Measurements from ENCODE around the gene VSIG2.

VSIG2 gene

GRCh38 chr11:124712392-124712791 lies 39.7 kb downstream of the VSIG2 start:
- Mint-ChIP-seq H3K4me1 (ENCODE audit: low read depth) (no peaks in the 10 kb centered on the region), H3K9me3 (no peaks in the 10 kb centered on the region), H3K4me3 (no peak overlapping the region), H3K36me3 (ENCODE audit: low read depth) (no peaks in the 10 kb centered on the region), H3K27ac (no peak overlapping the region), H3K27me3 (ENCODE audit: low read depth) (peaks cover 39% of the 10 kb centered on the region)
- DNase-seq (ENCODE audit: low spot score): no peak

DNA sequence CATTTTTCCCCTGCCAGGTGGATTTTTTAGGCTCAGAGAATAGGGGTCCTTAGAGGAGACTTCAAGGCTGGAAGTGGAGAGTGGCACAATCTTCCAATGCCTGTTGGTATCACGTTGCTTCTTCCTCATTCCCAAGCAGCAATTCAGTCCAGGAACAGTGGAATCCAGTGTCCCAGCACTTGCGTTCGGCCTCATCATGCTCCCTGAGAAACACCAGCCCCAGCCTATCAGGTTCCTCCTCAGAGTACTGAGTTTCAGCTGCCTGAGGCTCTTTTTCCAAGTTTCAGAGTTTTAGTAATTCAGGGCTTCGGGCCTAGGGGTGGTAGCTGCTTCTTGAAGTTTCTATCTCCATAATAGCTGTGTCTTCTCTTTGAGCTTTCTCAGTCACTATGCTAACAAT lies 44.2 kb downstream of the VSIG2 start:
- H3K4me1 Mint-ChIP-seq (ENCODE audit: low read depth): no peaks in the 10 kb centered on the region
- no peak overlapping the region for H3K27ac Mint-ChIP-seq
- H3K4me3 Mint-ChIP-seq: no peak overlapping the region
- peaks cover 12% of the 10 kb centered on the region for H3K27me3 Mint-ChIP-seq (ENCODE audit: low read depth)
- H3K36me3 Mint-ChIP-seq (ENCODE audit: low read depth): no peaks in the 10 kb centered on the region
- no peaks in the 10 kb centered on the region for H3K9me3 Mint-ChIP-seq
- no peak for DNase-seq (ENCODE audit: low spot score)

GRCh38 chr11:124700028-124700427 lies 52.0 kb downstream of the VSIG2 start:
- Mint-ChIP-seq H3K4me3 (no peak overlapping the region), H3K9me3 (no peaks in the 10 kb centered on the region)

GRCh38 chr11:124699547-124699946 lies 52.5 kb downstream of the VSIG2 start:
- peaks cover 20% of the 10 kb centered on the region for H3K27me3 Mint-ChIP-seq (ENCODE audit: low read depth)
- H3K4me1 Mint-ChIP-seq (ENCODE audit: low read depth): no peaks in the 10 kb centered on the region
- DNase-seq (ENCODE audit: low spot score): no peak
- no peak overlapping the region for H3K27ac Mint-ChIP-seq
- H3K4me3 Mint-ChIP-seq: no peak overlapping the region
- H3K36me3 Mint-ChIP-seq (ENCODE audit: low read depth): no peaks in the 10 kb centered on the region
- H3K9me3 Mint-ChIP-seq: no peaks in the 10 kb centered on the region

More at GRCh38 chr11:124700028-124700427, 52.0 kb downstream of the VSIG2 start:
- H3K4me1 Mint-ChIP-seq (ENCODE audit: low read depth): no peaks in the 10 kb centered on the region
- no peak overlapping the region for H3K27ac Mint-ChIP-seq
- H3K36me3 Mint-ChIP-seq (ENCODE audit: low read depth): no peaks in the 10 kb centered on the region
- no peak for DNase-seq (ENCODE audit: low spot score)
- peaks cover 20% of the 10 kb centered on the region for H3K27me3 Mint-ChIP-seq (ENCODE audit: low read depth)

Data from T-helper 2 cell treated with Interferon-gamma antibody and Interleukin-4, amounts not matched to agents 5 μg/mL and 100 μg/mL, for 36 hours (primary cell).